PC-9 (cell line): Measurements from ENCODE around the gene REEP3.

Source experiments
- CTCF ChIP-seq: fragments of 200-600 bp; sonication (generic); conservative IDR thresholded peaks from 2 replicates; pipeline ENCODE4 v1.6.1; 2017; ENCODE audit warnings: mixed run types, antibody characterized with exemption, mild to moderate bottlenecking, moderate library complexity
- EZH2 ChIP-seq: fragments of 200-600 bp; sonication (generic); IDR thresholded peaks from 2 replicates; pipeline ENCODE4 v1.8.0; 2017; ENCODE audit warnings: antibody characterized with exemption, low read depth

- TF ChIP-seq CTCF (no peak), EZH2 (no peak)
Measured at GRCh38 chr10:63600540-63600939, 79.3 kb downstream of the REEP3 start.
